ENCODE data around the gene MTCL1.

The MTCL1 gene

DNA sequence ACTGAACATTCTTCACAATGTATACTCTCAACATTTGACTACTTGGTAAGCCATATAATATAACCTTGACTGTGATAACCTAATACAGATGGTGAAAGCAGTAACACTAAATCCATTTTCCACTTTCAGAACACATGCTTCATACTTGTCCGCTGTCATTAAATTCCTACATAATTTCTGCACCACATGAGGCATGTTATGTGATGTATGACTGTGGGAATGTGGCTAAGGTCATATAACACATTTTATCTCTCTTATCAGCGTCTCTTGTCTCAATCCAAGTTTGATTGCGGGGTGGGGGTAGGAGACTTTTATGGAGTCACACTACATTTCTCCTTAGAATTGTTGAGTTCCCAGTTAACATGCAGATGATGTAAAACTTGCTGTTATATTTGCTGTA, 110.9 kb downstream of the MTCL1 start:
- DNase-seq: no peak

DNA sequence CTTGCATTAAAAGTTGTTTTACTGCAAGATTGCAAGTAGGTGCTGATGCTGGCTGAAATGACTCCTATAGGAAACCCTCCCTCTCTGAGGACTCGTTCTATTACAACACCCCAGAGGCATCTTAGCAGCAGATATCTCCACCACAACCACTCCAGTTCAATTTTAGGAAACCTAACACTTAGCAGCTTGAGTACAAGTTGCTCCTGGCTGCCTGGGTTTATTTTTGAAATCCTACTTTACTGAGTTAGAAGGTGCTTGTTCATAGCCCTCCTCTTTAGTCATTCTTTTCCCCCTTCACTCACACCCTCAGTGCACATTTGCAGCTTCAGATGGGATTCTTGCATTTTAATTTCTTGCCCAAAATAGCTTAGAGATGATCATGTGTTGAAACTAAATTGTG, 111.5 kb downstream of the MTCL1 start:
- no peak for DNase-seq

DNA sequence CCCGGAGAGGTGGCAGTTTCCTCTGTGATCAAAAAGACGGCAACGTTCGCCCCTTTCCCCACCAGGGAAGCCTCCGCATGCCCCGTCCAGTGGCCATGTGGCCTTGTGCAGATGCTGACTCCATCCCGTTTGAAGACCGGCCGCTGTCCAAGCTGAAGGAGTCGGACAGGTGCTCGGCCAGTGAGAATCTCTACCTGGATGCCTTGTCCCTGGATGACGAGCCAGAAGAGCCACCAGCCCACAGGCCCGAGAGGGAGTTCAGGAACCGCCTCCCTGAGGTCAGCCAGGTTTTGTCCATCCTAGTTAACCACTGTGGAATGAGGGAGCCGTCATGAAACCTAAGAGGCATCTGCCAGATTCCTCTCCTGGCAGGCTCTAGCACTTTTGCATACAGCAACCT, 113.6 kb downstream of the MTCL1 start:
- no peak for DNase-seq

DNA sequence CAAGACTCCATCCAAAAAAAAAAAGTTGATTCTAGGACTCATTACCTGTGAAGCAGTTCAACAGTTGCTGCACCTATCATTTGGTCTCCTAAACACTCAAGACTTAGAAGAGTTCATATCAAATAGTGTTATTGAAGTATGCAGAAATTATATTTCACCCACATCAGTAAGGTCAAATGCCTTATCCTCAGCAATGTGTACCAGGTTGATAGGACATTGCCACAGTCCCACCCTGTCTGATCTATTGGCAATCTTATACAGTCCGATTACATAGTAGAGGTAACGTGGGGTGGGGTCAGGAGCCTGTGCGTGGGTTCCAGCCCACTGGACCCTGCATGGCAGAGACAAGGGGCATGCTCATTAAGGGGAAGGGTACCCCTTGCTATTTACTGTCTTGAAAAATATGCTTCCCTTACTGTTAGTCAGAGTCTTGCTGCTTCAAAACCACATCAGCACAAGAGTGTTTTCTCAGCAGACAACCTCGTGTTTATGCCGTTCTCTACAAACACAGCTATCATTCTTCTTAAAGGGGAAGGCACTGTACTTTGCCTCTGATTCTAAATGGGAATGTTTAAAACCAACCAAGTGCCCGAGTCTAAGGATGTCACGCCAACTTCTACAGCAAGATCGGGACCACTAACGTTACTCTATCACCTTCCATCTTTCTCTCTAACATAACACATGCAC, 115.2 kb downstream of the MTCL1 start:
- no peak for DNase-seq

DNA sequence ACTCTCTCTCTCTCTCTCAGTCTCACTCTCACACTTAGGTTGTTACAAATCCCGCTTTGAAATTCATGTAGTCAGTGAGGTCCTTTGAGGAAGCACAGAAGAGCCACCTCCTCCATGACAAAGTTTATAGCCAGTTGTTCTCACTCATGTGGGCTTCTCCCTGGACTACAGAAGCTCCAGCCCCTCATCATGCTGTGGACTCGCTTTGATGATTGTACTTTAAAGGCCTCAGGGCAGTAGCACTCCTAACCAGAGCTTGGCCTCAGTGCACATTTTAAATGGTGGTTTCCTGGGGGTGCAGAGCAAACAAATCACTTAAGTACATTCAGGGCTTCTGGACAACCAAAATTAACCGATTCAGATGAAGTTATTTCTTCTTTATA, 115.7 kb downstream of the MTCL1 start:
- no peak for DNase-seq

DNA sequence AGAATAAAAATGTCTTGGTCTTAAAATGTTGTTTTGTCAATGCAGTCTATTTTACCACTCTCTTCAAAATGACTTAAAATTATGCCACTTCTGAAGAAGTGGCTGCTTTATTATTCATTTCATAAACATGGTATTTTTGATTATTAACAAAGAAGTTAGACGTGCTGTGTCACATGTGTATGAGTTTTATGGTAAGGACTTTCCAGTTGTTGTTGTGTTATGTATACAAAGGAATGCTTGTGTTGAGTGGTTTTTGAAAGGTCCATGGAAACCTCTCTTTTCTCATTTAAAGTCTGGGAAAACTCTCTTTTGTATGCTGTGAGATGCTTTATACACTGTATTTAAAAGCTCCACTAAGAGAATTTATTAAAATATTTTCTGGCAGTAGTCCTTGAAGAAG, 116.2 kb downstream of the MTCL1 start:
- no peak for DNase-seq

DNA sequence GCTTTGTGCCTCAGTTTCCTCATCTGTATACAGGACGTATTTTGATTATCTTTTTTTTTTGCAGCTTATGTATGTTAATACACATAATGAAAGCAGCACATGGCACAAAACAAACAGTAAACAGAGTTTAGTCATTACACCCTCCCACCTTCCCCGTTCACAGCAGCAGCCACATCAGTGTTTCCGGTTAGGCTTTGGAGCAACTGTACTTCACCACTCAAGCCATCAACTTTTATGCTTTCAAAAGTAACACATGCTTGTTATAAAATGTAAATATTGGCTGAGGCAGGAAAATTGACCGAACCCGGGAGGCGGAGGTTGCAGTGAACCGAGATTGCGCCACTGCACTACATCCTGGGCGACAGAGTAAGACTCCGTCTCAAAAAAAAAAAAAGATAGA, 117.3 kb downstream of the MTCL1 start:
- no peak for DNase-seq

DNA sequence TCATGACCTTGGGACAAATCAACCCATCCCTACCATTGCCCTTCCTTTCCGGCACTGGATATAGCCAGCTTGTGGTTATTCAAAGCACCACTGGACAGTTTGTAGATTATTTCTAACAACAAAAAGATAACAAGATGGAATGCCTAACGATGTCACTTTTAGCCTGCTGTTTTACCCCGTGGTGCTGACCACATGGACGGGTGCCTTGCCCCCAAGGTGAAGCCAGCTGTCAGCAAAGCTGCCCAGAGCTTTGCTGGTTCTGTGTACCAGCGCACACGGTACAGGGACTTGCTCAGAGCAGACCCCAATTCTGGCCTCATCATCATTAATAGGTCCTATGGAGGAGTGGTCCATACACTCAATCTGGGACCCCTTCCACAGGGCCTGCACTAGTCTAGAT, 118.2 kb downstream of the MTCL1 start:
- DNase-seq: no peak

DNA sequence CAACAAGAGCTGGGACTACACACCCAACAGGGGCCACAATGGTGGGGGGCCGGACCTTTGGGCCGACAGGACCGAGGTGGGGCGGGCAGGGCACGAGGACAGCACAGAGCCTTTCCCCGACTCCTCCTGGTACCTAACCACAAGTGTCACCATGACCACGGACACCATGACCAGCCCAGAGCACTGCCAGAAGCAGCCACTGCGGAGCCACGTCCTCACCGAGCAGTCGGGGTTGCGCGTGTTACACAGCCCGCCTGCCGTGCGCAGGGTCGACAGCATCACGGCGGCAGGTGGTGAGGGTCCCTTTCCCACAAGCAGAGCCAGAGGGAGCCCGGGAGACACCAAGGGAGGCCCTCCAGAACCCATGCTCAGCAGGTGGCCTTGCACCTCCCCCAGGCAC, 119.5 kb downstream of the MTCL1 start:
- DNase-seq: no peak

DNA sequence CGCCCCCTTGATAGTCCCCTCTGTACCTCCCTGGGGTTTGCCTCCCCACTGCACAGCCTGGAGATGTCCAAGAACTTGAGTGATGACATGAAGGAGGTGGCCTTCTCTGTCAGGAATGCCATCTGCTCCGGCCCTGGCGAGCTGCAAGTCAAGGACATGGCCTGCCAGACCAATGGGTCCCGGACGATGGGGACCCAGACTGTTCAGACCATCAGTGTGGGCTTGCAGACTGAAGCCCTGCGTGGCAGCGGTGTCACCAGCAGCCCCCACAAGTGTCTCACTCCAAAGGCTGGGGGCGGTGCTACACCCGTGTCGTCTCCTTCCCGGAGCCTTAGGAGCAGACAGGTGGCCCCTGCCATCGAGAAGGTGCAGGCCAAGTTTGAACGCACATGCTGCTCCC, 119.9 kb downstream of the MTCL1 start:
- no peak for DNase-seq

DNA sequence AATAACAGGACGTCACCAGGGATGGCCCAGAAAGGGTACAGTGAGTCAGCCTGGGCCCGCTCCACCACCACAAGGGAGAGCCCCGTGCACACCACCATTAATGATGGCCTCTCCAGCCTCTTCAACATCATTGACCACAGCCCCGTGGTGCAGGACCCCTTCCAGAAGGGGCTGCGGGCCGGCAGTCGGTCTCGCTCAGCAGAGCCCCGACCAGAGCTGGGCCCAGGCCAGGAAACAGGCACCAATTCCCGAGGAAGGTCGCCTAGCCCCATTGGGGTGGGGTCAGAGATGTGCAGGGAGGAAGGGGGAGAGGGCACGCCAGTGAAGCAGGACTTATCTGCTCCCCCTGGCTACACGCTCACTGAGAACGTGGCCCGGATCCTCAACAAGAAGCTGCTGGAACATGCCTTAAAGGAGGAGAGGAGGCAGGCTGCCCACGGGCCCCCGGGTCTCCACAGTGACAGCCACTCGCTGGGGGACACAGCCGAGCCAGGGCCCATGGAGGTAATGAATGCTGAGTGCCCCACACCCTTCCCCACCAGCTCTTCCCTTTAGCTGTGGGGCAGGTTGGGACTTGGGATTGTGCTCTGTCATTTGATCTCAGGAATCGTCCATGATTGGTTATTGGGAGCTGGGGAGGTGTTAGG, 120.5 kb downstream of the MTCL1 start:
- no peak for DNase-seq

DNA sequence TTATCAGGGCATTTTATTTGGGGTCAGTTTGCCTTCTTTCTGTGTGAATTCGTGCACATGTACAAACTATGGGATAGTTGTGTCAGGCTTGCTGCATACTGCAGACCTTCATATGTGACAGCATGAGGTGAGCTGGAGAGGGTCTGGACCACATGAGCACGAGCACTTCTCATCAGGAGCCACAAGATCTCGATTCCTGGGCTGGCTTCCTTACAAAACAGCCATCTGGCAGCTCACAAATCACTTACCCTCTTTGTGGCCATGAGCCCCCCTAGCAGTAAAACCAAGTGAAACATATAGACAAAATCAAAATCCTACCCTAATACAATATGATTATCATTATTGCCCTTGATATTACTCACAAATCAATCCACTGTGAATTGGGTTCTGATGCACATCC, 121.2 kb downstream of the MTCL1 start:
- no peak for DNase-seq

DNA sequence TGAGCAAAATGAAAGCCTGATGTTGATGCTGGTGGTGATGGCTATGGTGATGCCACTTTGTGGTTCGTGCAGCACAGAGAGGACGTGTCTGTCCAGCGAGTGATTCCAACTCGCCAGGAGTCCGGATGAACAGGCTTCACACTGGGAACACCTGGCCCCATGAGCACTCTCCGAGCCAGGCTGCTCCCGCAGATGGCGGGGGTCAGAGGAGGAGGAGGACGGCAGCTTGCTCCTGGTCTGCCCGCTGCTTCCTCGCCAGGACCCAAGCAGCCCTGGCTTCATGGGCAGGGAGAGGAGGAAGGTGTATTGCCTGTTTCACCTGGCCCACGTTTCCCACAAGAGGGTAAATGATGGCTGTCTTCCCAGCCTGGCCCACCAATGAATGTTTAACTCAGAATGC, 121.6 kb downstream of the MTCL1 start:
- DNase-seq: no peak

DNA sequence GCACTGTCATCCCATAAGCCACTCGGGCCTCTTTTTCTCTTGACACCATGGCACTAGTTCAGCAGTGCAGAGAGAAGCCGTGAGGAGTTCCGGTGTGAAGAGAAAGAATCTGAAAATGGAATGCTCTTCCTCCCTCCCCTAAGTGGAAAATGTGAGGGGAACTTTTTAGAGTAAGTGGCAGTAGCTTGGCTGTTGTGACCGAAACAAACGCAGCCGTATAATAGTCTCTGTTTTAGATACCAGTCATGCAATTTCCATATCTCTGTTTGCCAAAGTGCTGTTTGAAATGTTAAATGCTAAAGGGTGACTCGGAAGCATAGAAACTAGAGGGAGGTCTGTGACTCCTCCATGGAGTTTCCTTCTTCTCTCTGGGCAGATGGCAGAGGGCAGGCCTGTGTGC, 122.9 kb downstream of the MTCL1 start:
- DNase-seq: no peak

DNA sequence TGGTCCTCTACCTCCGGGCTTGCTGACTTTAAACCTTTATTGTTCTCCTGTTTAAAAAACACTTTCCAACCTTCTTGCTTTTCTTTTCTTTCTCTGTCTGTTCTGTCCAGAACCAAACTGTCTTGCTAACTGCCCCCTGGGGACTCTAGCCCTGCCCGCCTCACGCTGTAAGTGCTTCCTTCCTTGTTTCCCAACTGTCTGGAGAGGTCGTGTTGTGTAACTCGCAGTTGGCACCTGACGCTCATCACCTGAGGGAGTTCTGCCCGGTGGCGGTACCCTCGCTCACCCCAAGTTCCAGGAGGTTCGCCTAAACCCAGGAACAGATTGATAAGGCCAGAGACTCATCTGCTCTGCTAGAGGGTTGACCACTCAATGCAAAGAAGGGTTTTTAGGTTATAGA, 123.4 kb downstream of the MTCL1 start:
- no peak for DNase-seq

DNA sequence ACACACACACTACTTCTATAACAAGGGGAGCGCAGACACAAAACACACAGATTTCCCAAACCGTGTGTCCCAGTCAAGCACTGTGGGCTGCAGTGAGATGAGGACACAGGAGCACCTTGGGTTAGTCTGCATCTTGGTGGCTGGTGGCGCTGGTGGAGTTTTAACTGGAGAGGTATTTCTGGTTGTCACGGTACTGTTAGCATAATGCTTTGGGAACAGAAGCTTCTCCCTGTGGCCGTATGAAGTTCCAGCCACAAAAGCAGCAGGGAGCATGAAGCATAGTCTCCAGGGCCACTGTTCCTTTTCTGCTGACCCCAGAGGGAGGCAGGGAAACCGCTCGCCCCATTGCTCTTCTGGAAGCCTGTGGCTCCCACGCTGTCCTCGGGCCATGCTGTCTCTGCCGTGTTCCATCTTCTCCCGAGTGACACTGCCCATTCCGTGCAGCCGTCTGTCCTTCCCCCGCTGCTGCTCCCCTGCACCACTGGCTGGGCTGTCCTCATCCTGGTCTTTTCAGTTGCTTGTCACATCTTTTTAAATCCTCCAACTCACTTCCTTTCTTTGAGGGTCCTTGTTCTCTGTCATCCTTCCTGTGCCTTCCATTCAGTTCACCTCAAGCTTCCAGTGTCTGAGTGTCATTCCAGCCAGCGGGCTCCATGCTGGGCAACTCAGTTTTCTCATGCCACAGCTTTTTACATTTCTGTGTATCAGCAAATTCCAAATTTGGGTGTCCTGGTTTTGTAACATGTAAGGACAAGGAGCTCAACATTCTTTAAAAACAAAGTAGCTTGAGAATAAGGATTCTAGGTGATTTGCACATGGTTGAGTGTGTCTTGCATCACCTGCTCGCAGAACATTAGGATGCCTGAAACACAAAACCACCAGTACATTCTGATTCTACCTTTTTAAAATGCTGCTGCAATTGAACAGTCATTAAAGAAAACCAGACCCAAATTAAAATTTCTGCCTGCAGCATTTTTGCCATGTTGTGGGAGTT, 125.0 kb downstream of the MTCL1 start:
- DNase-seq: no peak

DNA sequence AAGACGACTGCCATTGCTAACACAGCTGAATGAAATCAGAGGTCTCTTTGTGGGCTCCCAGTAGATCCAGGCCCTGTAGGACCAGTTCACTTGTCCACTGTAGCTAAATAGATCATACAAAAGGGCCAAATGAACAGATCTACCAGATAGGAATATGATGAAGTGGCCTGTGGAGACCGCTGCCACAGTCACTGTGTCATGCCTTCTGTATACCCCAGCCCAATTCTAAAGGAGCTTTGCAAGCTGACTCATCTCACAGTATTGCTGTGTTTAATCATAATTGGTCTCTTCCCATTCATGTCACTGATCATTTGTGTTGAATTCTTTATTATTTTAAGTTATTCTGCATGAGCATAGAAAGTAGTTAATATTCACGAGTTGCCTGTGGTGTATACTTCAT, 125.8 kb downstream of the MTCL1 start:
- no peak for DNase-seq

DNA sequence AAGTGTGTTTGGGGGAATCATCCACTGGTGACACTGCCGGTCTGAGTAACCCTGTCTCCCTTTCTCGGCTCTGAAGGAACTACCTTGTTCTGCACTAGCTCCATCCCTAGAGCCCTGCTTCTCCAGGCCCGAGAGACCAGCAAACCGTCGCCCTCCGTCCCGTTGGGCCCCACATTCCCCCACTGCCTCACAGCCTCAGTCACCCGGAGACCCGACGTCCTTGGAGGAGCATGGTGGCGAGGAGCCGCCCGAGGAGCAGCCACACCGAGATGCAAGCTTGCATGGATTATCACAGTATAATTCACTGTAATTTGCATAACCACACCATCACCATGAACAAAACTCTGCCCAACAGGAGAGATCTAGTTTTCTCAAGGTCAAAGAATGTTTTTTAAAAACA, 126.2 kb downstream of the MTCL1 start:
- DNase-seq: peak; percentile 8

DNA sequence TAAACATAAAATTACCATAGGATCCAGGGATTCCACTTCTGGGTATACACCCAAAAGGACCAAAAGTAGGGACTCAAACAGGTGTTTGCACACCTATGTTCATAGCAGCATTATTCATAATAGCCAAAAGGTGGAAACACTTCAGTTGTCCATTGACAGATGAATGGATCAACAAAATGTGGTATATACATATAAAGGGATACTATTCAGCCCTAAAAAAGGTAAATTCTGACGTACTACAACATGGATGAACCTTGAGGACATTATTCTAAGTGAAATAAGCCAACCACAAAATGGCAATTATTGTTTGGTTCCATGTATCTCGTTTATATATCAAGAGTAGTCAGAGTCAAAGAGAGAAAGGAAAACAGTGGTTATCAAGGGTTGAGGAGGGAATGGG, 128.1 kb downstream of the MTCL1 start:
- no peak for DNase-seq

DNA sequence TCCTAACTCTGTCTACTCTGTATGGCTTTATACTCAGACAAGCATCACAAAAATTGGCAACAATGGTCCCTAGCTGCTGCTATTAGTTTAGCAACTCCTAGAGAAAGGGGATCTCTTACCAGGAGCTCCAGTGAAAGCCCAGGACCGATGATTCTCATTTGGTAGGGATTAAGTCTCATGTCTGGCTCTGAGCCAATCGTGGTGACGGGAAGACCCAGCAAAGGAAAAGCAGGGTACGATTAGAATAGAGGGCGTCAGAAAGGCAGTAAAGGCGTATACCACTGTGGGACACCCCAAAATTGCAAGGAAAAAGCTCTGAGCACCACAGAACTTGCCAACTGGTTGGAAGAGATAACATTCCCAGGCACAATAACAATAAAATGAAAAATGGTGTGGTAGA, 129.5 kb downstream of the MTCL1 start:
- DNase-seq: no peak

DNA sequence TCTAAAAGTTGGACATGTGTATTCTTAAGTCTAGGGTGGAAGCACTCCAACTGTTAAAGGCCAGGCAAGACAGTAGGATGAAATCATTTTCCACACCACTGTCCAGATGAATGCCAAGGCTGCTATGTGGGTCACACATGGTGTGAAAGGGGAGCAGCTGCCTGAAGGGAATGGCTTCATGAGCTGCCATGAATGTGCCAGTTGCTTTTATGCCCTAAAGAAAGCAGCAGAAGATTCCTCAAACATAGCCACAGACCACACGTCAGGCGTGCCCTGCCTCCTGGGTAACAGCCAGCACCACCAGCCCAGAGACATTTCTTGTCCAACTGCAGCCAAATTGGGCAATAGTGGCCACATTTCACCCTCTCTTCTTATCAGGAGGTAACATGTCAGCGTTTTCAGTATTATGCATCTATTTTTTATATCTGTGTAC, 130.2 kb downstream of the MTCL1 start:
- no peak for DNase-seq

DNA sequence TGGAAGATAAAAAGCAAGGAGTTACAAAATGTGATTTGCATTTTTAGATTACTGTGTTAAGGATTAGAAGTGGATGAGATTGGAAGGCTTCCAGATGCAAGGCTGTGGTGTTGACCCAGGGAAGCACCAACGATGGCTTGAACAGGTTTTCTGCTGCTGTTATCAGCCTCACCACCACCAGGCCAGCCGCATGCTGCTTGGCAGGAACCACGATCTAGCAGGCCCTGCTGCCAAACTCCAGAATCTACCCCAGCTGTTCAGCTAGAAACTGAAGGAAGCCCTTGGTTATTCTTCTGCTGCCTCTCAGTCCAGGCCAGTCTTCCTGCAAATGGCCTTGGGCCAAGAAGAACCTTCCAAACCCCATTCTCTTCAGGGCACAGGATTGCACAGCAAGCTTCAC, 133.9 kb downstream of the MTCL1 start:
- no peak for DNase-seq

DNA sequence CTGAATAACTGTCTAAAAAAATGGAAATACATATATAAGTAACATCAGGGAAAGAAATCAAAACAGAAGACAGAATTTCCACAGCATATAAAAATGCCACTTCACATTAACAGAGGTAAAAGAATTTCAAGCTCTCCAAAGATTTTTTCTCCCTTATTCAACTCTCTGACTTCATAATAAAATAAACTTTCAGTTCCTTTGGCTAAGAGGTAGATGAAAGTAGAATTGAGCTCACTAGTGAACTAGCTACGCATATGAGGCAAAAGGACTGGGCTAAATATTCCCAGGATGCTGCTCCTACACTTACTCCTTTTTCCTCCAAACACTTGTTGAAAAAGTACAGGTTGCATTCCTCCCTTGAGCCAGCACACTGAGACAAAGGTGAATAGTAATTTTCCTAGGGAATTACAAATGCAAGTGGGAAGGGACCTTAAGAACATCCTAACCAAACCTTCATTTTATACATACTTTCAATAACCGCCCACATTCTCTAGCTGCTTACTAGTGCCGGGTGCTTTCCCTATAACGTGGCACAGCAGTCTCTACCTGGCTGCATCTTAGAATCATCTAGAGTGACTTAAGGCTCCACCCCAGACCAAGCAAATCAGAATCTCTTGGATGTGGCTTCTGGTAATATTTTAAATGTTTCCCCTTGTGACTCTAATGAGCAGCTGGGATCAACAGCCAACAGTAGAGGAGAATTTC, 136.6 kb downstream of the MTCL1 start:
- no peak for DNase-seq

Measured in NCI-H526 treated with DMSO at 0.1 percent for 48 hours (cell line).